ENCODE results near the gene CENPH.

GRCh38 chr5:69187342-69187741 lies 2.0 kb upstream of the CENPH start:
- TF ChIP-seq CHD2 (IDR thresholded peaks at IDR 0.05; ENCODE audit: low read length, partially characterized antibody) (no peak), CTCF (IDR thresholded peaks at IDR 0.05) (no peak), RFX5 (IDR thresholded peaks at IDR 0.05; ENCODE audit: low read length) (no peak), IRF3 (IDR thresholded peaks at IDR 0.05; ENCODE audit: low read depth, low read length) (no peak), SMC3 (IDR thresholded peaks at IDR 0.05; ENCODE audit: low read depth, low read length) (no peak), USF1 (IDR thresholded peaks at IDR 0.05; ENCODE audit: borderline replicate concordance, low read depth) (no peak), POLR2AphosphoS5 (IDR thresholded peaks at IDR 0.05; ENCODE audit: low read depth, low read length) (no peak), TAF1 (IDR thresholded peaks at IDR 0.05; ENCODE audit: borderline replicate concordance, low read depth, low read length) (no peak), YY1 (IDR thresholded peaks at IDR 0.05; ENCODE audit: low read depth) (no peak), RXRA (IDR thresholded peaks at IDR 0.05; ENCODE audit: borderline replicate concordance, low read depth) (no peak), REST (IDR thresholded peaks at IDR 0.05; ENCODE audit: low read depth, low read length) (no peak)

All from SK-N-SH (cell line).